ENCODE measurements around the gene TRNAU1AP. TPM values are rescaled to one million over a fixed set of nuclear protein-coding genes. Genes with fewer than 3 reads are reported as not detected.

The TRNAU1AP gene
- total RNA-seq (2022; extraction: Qiagen RNA extraction) = 19.8 to 27.3 TPM (median 23.3 TPM) in 5 replicates

GRCh38 chr1:28552758-28553663, at the start of gene TRNAU1AP:
TRNAU1AP (plus strand) TSS chr1:28553085; CDS start chr1:28553111, 26 bp downstream.

GRCh38 chr1:28505406-28506187, 47.3 kb upstream of the TRNAU1AP start, which contains the start of gene RCC1:
RCC1 (plus strand) TSS chr1:28506043; CDS start chr1:28529867, 23,824 bp downstream.

GRCh38 chr1:28591708-28592320, 38.9 kb downstream of the TRNAU1AP start, which contains the start of gene RAB42:
RAB42 (plus strand) TSS chr1:28592265; CDS start chr1:28592512, 247 bp downstream.

Other genes with a start within 250 kb of the TRNAU1AP start
- gene MED18, start 224.0 kb upstream of the TRNAU1AP start, total RNA-seq (2022; extraction: Qiagen RNA extraction) = 12.5 to 17.4 TPM (median 15.2 TPM) in 5 replicates
- gene PHACTR4, start 183.3 kb upstream of the TRNAU1AP start, total RNA-seq (2022; extraction: Qiagen RNA extraction) = 19.4 to 23.5 TPM (median 21.8 TPM) in 5 replicates
- 67.2 to 83.0 TPM (median 75.8 TPM) in 5 replicates for gene RCC1, start 47.0 kb upstream of the TRNAU1AP start, total RNA-seq (2022; extraction: Qiagen RNA extraction)
- gene RAB42, start 39.2 kb downstream of the TRNAU1AP start, total RNA-seq (2022; extraction: Qiagen RNA extraction) = 2.9 to 3.5 TPM (median 3.1 TPM) in 5 replicates
- gene TAF12, start 90.0 kb downstream of the TRNAU1AP start, total RNA-seq (2022; extraction: Qiagen RNA extraction) = 11.9 to 13.6 TPM (median 13.0 TPM) in 5 replicates
- not detected in 5 replicates for gene RNU11, start 95.5 kb downstream of the TRNAU1AP start, total RNA-seq (2022; extraction: Qiagen RNA extraction)
- gene GMEB1, start 115.7 kb downstream of the TRNAU1AP start, total RNA-seq (2022; extraction: Qiagen RNA extraction) = 5.5 to 6.3 TPM (median 5.7 TPM) in 5 replicates
- 51.6 to 57.5 TPM (median 53.3 TPM) in 5 replicates for gene YTHDF2, start 183.9 kb downstream of the TRNAU1AP start, total RNA-seq (2022; extraction: Qiagen RNA extraction)